Stimulated activated CD8-positive, alpha-beta memory T cell treated with anti-CD3 and anti-CD28 coated beads, Interleukin-15, amount 100 ng/mL, for 1 hour (primary cell): ENCODE data around the gene HSD17B1.
"Not testable (repeated sequence)": the region's sequence is repeated elsewhere in the genome, so short reads cannot be mapped to it uniquely, and the experiment has no call there.

Source experiments
- DNase-seq: peaks from one replicate; pipeline ENCODE4 v3.0.0-alpha.2; 2020; ENCODE audit warnings: low read depth

Gene HSD17B1

GRCh38 chr17:42526031-42526444, 26.7 kb upstream of the HSD17B1 start:
- DNase-seq: no peak

DNA sequence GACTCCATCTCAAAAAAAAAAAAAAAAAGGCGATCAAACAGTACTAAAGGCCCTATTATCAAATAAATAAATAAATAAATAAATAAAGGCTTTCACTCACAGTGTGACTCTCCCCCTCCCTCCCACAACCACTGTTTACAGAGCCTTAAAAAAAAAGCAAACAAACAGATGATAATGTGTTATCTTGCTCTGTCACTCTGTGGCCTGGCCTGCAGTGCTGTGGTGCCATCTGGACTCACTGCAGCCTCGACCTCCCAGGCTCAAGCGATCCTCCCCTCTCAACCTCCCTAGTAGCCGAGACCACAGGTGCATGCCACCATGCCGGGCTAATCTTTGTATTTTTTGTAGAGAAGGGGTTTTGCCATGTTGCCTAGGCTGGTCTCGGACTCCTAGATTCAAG, 24.8 kb upstream of the HSD17B1 start:
- no peak for DNase-seq

GRCh38 chr17:42529061-42529460, 23.7 kb upstream of the HSD17B1 start:
- DNase-seq: no peak

- no peak for DNase-seq
These were observed 21.7 kb upstream of the HSD17B1 start for GRCh38 chr17:42530952-42531454.

GRCh38 chr17:42531455-42532354, 21.0 kb upstream of the HSD17B1 start:
- no peak for DNase-seq

- DNase-seq: no peak
These were observed 17.3 kb upstream of the HSD17B1 start for GRCh38 chr17:42535155-42536047.

DNA sequence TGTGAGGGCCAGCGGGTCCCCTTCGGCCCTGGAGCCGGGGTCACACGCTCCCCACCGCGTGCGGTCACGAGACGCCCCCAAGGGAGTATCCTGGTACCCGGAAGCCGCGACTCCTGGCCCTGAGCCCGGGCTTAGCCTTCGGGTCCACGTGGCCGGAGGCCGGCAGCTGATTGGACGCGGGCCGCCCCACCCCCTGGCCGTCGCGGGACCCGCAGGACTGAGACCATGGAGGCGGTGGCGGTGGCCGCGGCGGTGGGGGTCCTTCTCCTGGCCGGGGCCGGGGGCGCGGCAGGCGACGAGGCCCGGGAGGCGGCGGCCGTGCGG, 16.7 kb upstream of the HSD17B1 start, which contains the start of gene NAGLU:
Gene NAGLU (plus strand): TSS at position 194 of the 324 bp plus-strand sequence. CDS start 32 bp downstream, at position 226.
- peak; percentile 63 for DNase-seq

GRCh38 chr17:42536372-42537155, 16.2 kb upstream of the HSD17B1 start:
- DNase-seq: no peak

DNA sequence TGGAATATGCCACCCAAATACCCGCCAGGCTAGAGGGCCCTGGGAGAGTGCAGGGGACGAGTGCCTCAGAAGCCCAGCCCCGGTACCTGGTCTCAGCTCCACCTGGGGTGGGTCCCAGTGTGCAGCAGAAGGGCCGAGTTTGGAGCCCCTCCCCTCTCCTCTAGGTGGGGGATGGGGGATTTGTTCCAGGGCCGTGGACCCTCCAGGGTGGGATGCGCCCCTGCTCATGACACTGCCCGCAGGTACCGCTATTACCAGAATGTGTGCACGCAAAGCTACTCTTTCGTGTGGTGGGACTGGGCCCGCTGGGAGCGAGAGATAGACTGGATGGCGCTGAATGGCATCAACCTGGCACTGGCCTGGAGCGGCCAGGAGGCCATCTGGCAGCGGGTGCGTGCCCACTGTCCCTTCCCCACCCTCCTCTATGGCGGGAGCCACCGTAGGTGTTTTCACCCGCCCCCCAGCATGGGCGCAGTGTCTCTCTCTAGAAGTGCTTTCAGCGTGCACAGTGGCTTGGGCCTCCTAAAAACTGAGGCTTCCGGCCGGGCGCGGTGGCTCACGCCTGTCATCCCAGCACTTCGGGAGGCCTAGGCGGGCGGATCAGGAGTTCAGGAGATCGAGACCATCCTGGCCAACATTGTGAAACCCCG, 15.4 kb upstream of the HSD17B1 start:
- no peak for DNase-seq

- DNase-seq: no peak
These were observed 14.8 kb upstream of the HSD17B1 start for GRCh38 chr17:42537826-42538451.

GRCh38 chr17:42538482-42538881, 14.2 kb upstream of the HSD17B1 start:
- no peak for DNase-seq

DNA sequence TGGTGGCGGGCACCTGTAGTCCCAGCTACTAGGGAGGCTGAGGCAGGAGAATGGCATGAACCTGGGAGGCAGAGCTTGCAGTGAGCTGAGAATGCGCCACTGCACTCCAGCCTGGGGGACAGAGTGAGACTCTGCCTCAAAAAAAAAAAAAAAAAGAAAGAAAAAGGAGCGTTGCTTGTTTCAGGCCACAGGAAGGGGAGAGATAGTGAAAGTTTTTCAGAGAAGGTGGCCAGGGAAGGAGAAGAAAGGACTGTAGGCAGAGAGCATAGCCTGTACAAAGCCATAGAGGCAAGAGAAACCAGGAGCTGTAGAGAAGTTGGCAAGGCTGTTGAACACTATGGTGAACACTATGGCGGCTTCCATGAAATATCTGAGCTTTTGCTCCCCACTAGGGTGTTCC, 12.2 kb upstream of the HSD17B1 start:
- not testable (repeated sequence) for DNase-seq

DNA sequence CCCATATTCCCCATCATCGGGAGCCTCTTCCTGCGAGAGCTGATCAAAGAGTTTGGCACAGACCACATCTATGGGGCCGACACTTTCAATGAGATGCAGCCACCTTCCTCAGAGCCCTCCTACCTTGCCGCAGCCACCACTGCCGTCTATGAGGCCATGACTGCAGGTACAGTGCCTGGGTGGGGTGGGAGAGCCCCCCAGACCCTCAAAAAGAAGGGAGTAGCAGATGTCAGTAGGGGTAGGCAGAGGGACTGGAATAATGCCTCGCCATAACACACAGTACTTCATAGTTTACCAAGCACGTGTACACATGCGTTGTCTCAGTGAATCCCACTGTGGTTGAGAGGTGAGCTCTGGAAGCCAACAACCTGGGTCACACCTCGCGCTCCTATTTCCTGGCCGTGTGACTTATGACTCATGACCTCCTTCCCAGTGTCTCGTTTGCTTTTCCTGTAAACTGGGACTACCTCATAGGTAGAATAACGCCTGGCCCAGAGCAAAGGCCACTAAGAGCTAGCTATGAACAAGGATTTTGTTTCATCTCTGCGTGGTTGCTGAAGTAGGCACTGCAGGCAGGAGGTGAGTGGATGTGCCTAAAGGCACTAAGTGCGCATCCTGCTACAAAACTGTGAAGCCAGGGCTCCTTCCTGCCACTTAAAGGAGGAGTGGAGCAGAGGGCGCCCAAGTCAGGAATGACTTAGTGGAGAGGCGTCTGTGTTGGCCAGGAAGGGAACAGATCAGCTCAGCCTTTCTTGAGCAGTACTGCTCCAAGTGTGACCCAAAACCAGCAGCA, 11.5 kb upstream of the HSD17B1 start:
- DNase-seq: no peak

GRCh38 chr17:42543190-42544079, 9.3 kb upstream of the HSD17B1 start:
- no peak for DNase-seq

GRCh38 chr17:42544874-42545283, 7.8 kb upstream of the HSD17B1 start:
- no peak for DNase-seq

DNA sequence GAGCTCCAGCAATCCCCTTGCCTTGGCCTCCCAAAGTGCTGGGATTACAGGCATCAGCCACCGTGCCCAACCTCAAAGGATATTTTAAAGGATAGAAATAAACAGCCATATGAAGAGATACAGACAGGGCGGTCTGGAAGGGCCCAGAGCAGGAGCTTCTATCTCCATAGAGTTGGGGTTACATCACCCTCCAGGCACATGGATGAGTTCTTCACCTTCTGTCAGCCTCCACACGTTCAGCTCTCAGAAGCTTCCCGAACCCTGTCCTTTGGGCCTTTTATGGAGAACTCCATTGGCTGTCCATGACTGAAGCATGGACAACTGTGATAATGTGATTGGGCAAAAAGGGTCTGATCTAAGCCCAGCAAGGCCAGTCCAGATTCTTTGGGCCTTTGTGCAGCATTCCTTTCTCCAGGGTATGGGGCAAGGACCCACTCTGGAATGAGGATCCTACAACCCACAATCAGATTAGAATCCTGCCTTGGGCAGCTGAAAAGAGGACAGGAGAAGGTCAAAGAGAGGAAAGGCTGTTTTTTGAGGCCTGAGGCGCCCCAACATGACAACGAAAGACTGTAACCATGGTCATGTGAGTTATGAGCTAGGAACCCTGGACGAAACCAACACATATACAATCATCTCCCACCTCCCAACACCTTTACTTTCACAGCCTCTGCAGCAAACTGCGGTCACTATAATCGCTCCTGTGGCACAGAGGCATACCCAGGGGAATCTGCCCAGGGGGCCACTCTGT, 6.8 kb upstream of the HSD17B1 start:
- DNase-seq: not testable (repeated sequence)

GRCh38 chr17:42547001-42547461, 5.7 kb upstream of the HSD17B1 start:
- DNase-seq: no peak

GRCh38 chr17:42547698-42548069, 5.0 kb upstream of the HSD17B1 start:
- no peak for DNase-seq
